Activated CD8-positive, alpha-beta memory T cell treated with anti-CD3 and anti-CD28 coated beads, Interleukin-2, amount 50 U/mL, for 24 hours (primary cell): ENCODE results near the gene ARID3C.

ENCODE experiments used
- DNase-seq: peaks from one replicate; pipeline ENCODE4 v3.0.0-alpha.2; 2020; ENCODE audit errors: extremely low read depth

The ARID3C gene

DNA sequence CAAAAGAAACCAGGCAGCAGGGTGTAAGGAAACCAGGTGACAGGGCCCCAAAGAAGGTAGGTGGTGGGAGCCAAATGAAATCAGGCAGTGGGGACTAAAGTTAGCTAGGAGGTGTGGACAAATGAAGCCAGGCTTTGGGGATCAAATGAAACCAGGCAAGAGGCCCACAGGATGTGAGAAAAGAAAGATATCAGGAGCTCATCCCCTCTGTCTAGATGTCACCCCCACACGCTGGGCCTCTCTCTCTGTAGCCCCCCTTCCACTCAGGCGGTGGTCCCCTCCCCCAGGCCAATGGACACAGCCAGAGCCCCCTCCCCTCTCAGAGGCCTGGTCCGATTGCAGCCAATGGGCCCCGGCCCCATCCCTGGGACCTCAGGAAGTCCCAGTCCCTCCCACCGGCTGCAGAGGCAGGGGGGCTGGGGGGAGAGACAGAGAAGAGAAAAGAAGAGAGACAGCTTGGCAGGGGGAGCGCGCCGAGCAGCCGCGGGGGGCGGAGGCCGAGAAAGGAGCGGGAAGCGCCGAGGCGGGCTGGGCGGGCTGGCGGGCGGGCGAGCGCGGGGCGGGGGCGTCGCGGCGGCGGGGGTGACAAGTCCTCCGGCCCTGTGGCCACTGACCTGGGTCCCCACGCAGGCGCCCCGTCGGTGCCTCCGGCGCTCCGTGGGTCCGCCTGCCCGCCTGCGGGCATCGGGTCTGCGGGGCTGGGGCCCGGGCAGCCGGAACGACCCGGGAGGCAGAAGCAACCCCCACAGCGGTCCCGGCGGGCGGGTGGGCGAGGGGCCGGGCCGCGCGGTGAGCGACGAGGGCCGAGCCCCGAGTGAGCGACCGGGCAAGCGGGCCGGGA, 51.2 kb downstream of the ARID3C start:
- no peak for DNase-seq

DNA sequence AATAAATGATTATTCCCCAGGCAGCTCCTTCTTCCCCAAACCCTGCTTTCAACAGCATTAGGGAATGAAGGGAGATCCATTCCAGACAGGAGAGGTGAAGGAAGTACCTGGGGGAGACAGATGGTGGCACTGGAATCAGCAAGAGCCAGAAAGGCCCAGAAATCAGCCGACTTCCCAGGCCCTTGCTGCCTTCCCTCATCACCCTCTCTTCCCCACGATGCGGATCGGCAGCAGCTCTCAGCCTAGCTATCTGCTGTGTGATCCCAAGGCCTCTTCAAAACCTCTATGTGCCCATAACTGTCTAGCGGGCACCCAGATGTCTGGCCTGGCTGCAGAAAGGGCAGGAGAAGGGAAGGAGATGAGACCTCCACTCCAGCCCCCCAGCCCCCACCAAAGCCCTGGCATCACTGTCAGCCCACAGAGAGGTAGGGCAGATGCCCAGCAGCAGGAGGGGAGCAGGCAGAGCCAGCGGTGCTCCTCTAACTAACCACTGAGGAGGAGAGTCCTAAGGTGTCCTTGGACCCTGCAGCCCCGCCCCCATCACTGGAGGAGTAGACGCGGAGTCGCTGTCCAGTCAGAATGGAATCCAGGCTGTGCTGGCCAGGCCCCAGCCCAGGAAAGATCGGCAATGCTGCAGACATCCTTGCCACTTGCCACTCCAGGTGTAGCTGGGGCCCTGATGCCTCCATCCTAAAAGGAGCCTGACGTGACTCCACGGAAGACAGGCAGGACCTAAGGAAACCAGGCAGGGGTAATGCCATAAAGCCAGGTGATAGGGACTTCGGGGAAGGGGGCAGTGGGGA, 52.1 kb downstream of the ARID3C start:
- no peak for DNase-seq

DNA sequence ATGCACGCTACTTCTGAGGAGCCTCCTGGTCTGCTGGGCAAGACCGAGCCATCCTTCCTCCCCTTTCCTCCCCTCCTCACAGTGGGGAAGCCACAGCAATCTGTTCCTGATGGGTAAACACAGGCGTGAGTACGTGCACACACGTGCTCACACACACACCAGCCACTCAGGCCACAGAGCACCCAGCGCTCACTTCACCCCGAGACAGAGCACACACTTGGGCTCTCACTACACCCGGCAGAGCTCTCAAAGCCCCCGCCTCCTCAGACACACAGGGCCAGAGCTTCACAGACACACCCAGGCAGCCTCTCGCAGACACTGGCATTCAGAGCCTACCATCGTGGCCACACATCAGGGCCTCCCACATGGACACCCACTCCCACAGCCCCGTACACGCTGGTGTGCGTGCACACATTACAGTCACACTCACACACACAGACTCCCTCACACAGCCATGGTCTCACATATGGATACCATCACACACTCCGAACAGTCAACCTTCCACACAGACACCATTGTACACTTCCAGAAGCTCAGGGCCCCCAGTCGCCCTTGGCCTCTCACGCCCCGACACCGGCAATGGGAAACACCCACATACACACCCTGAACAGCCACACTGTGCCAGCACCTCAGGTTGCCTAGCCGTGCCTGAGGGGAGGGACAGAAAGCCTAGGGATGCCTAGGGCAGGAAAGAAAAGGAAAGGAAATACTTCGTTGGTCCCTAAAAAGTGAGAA, 52.8 kb downstream of the ARID3C start:
- no peak for DNase-seq

DNA sequence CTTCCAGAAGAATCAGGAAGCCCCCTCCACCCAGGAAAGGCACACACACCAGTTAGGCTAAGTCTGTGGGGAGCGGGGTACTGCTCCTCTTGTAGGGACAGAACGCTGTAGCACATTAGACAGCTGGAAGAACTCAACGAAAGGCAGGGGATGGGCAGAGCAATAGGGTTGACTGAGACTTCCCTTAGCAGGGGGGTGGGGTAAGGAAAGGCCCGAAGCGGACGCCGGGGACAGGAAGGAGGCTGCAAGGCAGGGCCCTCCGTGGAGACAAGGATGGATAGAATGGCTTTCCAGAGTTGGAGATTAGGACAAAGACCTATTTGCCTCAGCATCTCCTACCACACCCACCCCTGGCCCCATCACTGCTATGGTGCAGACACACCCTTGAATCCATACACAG, 53.6 kb downstream of the ARID3C start:
- no peak for DNase-seq

DNA sequence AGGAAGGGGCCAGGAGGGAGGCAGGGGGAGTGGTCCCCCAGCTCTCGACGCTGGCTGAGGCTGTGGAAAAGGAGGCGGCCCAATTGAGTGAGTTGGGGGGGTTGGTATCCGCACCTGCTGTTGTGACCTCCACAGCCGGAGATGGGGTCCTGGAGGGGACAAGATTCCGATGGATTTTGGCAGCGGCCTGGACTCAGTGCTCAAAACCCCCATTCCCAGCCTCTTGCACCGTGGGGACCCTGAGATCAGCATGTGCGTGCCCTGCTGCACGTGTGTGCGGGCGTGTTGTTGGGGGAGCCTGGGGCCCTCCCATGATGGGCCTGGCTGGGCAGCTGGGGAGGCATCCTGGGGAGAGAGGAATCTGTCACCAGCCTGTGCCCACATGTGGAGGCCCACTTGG, 54.3 kb downstream of the ARID3C start:
- DNase-seq, result no peak

DNA sequence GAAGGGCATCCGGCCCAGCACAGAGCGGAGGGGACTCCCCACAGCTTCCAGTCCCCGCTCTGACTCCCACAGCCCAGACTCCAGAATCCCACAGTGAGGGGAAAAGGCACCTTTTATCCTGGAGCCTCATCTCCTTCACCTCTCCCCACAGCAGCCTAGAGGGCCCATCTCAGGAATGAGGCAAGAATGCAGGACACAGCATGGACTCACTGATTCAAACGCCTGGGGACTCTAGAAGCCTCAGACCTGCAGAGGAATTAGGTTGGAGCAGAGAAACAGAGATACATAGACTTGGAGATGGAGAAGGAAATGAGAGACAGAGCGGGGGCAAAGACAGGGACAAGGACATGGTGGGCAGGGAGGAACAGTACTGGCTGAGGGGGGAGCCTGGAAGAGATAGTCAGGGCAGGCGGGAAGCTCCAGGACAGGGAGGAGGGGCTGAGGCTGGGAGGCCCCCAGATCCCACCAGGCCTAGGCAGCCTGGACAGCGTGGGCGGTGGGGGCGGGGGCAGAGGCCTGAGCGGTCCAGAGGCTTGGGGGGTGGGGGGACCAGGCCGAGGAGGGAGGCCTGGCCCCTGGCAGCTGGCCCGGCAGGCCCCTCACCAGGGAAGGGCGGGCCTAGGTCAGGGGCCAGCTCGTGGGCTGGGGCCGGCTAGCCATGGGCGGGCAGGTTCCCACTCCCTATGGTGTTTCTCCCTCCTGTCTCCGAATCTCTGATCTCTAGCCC, 55.1 kb downstream of the ARID3C start:
- no peak for DNase-seq

DNA sequence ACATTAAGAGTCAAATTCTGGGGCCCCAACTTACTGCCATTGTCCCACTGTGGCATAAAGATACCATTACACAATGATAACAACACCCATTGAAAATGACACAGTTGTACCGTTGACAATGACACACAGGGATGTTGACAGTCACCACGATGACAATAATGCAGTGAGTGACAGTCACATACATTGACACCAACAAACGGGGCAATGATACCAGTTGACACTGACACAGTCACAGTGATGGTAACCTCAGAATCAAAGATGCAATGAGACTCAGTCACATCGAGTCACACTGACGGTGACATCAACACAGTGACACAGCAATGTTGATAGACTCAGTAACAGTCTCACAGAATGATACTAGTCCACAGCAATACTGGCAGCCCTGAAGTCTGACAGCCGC, 56.2 kb downstream of the ARID3C start:
- DNase-seq, result no peak

DNA sequence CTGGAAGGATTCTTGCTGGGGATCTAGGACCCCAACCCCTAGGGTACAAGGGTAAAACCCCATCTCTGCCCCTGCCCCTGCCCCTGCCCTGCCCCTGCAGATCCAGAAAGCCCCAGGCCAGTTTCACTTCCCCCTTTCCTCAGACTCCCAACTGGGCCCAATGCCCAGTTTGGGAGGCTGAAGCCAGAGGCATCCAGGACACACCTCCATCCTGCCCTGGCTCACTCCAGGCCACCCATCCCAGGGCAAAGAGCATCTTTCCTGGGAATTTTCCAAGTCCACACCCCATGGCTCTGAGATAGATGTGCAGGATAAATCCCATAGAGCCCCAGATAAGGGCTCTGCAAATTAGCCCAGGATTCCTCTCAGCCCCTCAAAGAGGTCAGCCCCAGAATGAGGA, 56.8 kb downstream of the ARID3C start:
- no peak for DNase-seq

DNA sequence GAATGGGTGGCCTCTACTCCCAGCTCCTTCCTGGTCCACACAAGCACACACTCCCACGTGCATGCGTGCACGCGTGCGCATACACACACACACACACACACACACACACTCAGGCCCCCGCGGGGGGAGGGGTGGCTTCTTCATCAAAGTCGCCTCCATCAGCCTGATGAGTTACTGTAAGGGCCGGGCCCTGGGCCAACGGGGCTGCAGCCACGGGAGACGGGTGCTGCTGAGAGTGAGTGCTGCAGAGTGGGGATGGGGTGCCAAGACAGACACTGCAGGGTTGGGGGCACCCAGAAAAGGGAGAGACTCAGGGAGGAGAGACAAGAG, 57.4 kb downstream of the ARID3C start:
- DNase-seq, result no peak
